ENCODE measurements around the gene ELF2.
"Not testable (repeated sequence)": the region's sequence is repeated elsewhere in the genome, so short reads cannot be mapped to it uniquely, and the experiment has no call there.

ELF2 gene

GRCh38 chr4:139167774-139168444, 9.1 kb downstream of the ELF2 start:
- Mint-ChIP-seq H3K27ac (no peak overlapping the region), H3K27me3 (ENCODE audit: low read depth) (no peaks in the 10 kb centered on the region), H3K36me3 (ENCODE audit: low read depth) (no peaks in the 10 kb centered on the region), H3K9me3 (no peaks in the 10 kb centered on the region), H3K4me3 (no peak overlapping the region), H3K4me1 (peaks cover 10% of the 10 kb centered on the region)
- TF ChIP-seq CTCF (IDR thresholded peaks at IDR 0.05; ENCODE audit: unreplicated experiment in 3 of 3): peak; percentile 29 to 54 (median 34)

GRCh38 chr4:139164731-139165130, 12.3 kb downstream of the ELF2 start:
- no peaks in the 10 kb centered on the region for H3K9me3 Mint-ChIP-seq
- H3K4me3 Mint-ChIP-seq: no peak overlapping the region
- no peak for TF ChIP-seq CTCF (IDR thresholded peaks at IDR 0.05; ENCODE audit: unreplicated experiment in 3 of 3)
- H3K27ac Mint-ChIP-seq: no peak overlapping the region
- peaks cover 1% of the 10 kb centered on the region for H3K36me3 Mint-ChIP-seq (ENCODE audit: low read depth)
- H3K27me3 Mint-ChIP-seq (ENCODE audit: low read depth): no peaks in the 10 kb centered on the region
- H3K4me1 Mint-ChIP-seq: peaks cover 5% of the 10 kb centered on the region

- TF ChIP-seq CTCF (IDR thresholded peaks at IDR 0.05; ENCODE audit: unreplicated experiment in 3 of 3): no peak
- H3K4me1 Mint-ChIP-seq: peaks cover 5% of the 10 kb centered on the region
These were observed 13.2 kb downstream of the ELF2 start for GRCh38 chr4:139163806-139164206.

GRCh38 chr4:139157977-139158376, 19.0 kb downstream of the ELF2 start:
- H3K4me3 Mint-ChIP-seq; H3K9me3 Mint-ChIP-seq; H3K27me3 Mint-ChIP-seq (ENCODE audit: low read depth); H3K27ac Mint-ChIP-seq; H3K4me1 Mint-ChIP-seq; H3K36me3 Mint-ChIP-seq (ENCODE audit: low read depth): not testable (repeated sequence)

More at GRCh38 chr4:139163806-139164206, 13.2 kb downstream of the ELF2 start:
- Mint-ChIP-seq H3K27ac (no peak overlapping the region), H3K36me3 (ENCODE audit: low read depth) (peaks cover 3% of the 10 kb centered on the region), H3K27me3 (ENCODE audit: low read depth) (no peaks in the 10 kb centered on the region), H3K4me3 (no peak overlapping the region), H3K9me3 (no peaks in the 10 kb centered on the region)

- Mint-ChIP-seq H3K9me3 (no peaks in the 10 kb centered on the region), H3K27ac (peak overlapping the region in 1 of 3 experiments; percentile 68), H3K36me3 (ENCODE audit: low read depth) (peaks cover 3% of the 10 kb centered on the region), H3K27me3 (ENCODE audit: low read depth) (no peaks in the 10 kb centered on the region), H3K4me1 (peaks cover 8% of the 10 kb centered on the region), H3K4me3 (no peak overlapping the region)
- no peak for TF ChIP-seq CTCF (IDR thresholded peaks at IDR 0.05; ENCODE audit: unreplicated experiment in 3 of 3)
These were observed 22.0 kb downstream of the ELF2 start for GRCh38 chr4:139154952-139155557.

GRCh38 chr4:139154538-139154937, 22.5 kb downstream of the ELF2 start:
- Mint-ChIP-seq H3K36me3 (ENCODE audit: low read depth) (no peaks in the 10 kb centered on the region), H3K4me1 (peaks cover 8% of the 10 kb centered on the region), H3K27me3 (ENCODE audit: low read depth) (no peaks in the 10 kb centered on the region), H3K4me3 (no peak overlapping the region), H3K27ac (peak overlapping the region in 2 of 3 experiments; percentile 22 to 68), H3K9me3 (no peaks in the 10 kb centered on the region)
- TF ChIP-seq CTCF (IDR thresholded peaks at IDR 0.05; ENCODE audit: unreplicated experiment in 3 of 3): no peak
